Ramos (cell line): ENCODE data around the gene HS3ST3B1.

ENCODE experiments used
- in situ Hi-C: fragments of 300-500 bp; cut with MboI; formaldehyde crosslinking; loops from one replicate; pipeline ENCODE4 v1.14.3; 2022; ENCODE audit warnings: low sequenced_read_pairs; ENCODE audit not compliant: unreplicated experiment

HS3ST3B1 gene

DNA sequence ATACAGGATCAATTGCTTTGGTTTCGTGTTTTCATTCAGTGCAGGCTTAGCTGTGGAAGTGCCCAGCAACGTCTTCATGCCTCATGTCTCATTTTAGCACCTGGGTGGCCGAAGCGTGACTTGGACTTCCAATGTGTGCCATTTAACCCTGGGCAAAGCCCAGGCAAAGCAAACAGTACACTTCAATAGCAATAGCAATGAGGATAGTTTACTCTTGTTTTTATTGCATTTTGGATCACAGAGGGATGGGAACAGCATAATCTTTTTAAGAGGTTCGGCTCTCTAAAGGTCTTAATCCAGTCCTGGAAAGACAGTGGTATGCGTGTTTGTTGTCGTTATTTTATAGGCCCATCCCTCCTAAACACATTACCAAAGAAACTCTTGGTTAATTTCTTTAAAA lies 86.2 kb downstream of the HS3ST3B1 start:
- in situ Hi-C loops: no loop called here

- in situ Hi-C loops: no loop called here
These were observed 88.8 kb downstream of the HS3ST3B1 start for GRCh38 chr17:14389681-14390080.

GRCh38 chr17:14393723-14394122 lies 92.8 kb downstream of the HS3ST3B1 start:
- in situ Hi-C loops: no loop called here

DNA sequence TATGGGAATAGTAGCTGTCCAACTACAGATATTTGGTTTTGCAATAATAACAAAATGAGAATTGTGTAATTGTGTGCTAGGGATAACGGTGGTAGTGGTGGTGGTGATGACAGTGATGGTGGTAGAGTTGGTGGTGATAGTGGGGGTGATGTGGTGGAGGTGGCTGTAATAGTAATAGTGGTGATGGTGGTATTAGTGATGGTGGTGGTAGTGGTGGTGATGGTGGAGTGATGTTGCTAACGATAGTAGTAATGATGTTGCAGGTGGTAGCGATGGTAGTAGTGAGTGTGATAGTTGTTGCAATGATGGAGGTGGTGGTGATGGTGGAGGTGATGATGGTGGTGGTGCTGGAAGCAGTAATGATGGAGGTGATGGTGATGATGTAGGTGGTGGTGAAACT lies 94.4 kb downstream of the HS3ST3B1 start:
- in situ Hi-C loops: no loop called here

GRCh38 chr17:14396547-14396946 lies 95.7 kb downstream of the HS3ST3B1 start:
- in situ Hi-C loops: no loop called here

GRCh38 chr17:14398766-14399165 lies 97.9 kb downstream of the HS3ST3B1 start:
- in situ Hi-C loops: no loop called here
